HG02970 (cell line): Measurements from ENCODE around the gene TET1.
"Not testable (repeated sequence)": the region's sequence is repeated elsewhere in the genome, so short reads cannot be mapped to it uniquely, and the experiment has no call there.

ENCODE experiments used
- ATAC-seq: cut with Tn5 transposase; IDR thresholded peaks from one replicate; pipeline ENCODE4 v1.9.1; 2021; ENCODE audit warnings: mild to moderate bottlenecking, moderate library complexity, moderate number of reproducible peaks; ENCODE audit not compliant: unreplicated experiment, low FRiP score

The TET1 gene

GRCh38 chr10:68696018-68696417, 135.9 kb downstream of the TET1 start:
- ATAC-seq = no peak

- no peak for ATAC-seq
These were observed 137.0 kb downstream of the TET1 start for GRCh38 chr10:68697106-68697505.

- ATAC-seq = no peak
These were observed 140.1 kb downstream of the TET1 start for GRCh38 chr10:68700197-68700596.

- ATAC-seq = no peak
These were observed 145.4 kb downstream of the TET1 start for GRCh38 chr10:68705548-68705947.

- not testable (repeated sequence) for ATAC-seq
These were observed 148.8 kb downstream of the TET1 start for GRCh38 chr10:68708987-68709386.

GRCh38 chr10:68713065-68713464, 152.9 kb downstream of the TET1 start:
- not testable (repeated sequence) for ATAC-seq

GRCh38 chr10:68717435-68717834, 157.3 kb downstream of the TET1 start:
- no peak for ATAC-seq

GRCh38 chr10:68720793-68721672, 160.9 kb downstream of the TET1 start, which contains the start of gene CCAR1:
Gene CCAR1 (plus strand): TSS chr10:68721239. CDS start chr10:68722505, 1,266 bp downstream.
- ATAC-seq = peak; percentile 98

GRCh38 chr10:68721673-68722335, 161.7 kb downstream of the TET1 start:
- ATAC-seq = no peak

- ATAC-seq = no peak
These were observed 164.9 kb downstream of the TET1 start for GRCh38 chr10:68725016-68725415.

- no peak for ATAC-seq
These were observed 167.0 kb downstream of the TET1 start for GRCh38 chr10:68727146-68727545.

GRCh38 chr10:68732651-68733050, 172.5 kb downstream of the TET1 start:
- no peak for ATAC-seq

- no peak for ATAC-seq
These were observed 174.2 kb downstream of the TET1 start for GRCh38 chr10:68734349-68734748.

GRCh38 chr10:68735119-68735518, 175.0 kb downstream of the TET1 start:
- no peak for ATAC-seq

GRCh38 chr10:68735739-68736138, 175.6 kb downstream of the TET1 start:
- ATAC-seq = not testable (repeated sequence)

- not testable (repeated sequence) for ATAC-seq
These were observed 180.5 kb downstream of the TET1 start for GRCh38 chr10:68740676-68741075.

GRCh38 chr10:68742397-68742796, 182.3 kb downstream of the TET1 start:
- ATAC-seq = no peak
